Panc1 (cell line): Measurements from ENCODE around the gene PFAS. TPM values are rescaled to one million over a fixed set of nuclear protein-coding genes. Genes with fewer than 3 reads are reported as not detected.
"Not testable (repeated sequence)": the region's sequence is repeated elsewhere in the genome, so short reads cannot be mapped to it uniquely, and the experiment has no call there.

Experiments used
- ATAC-seq: fragments of 200-7000 bp; cut with Tn5 transposase; 2 replicates; pipeline ENCODE4 v1.9.1; 2020; ENCODE audit warnings: mild to moderate bottlenecking, moderate library complexity
- BruUV-seq: library from RNA; stranded (reverse); fragments of 400-500 nt; replicated peaks from 2 replicates; lab custom pipeline; 2021; lab: Mats Ljungman, UMichigan
- CTCF ChIA-PET: fragments of 300-600 bp; sonication (Branson Sonifier 250); formaldehyde crosslinking; loops from one replicate; lab custom pipeline; 2022; ENCODE audit warnings: antibody characterized with exemption; lab: Charles Lee
- POLR2A ChIA-PET: fragments of 300-600 bp; sonication (Branson Sonifier 250); formaldehyde crosslinking; loops from one replicate; lab custom pipeline; 2022; ENCODE audit warnings: antibody characterized with exemption; lab: Charles Lee
- DNase-seq: peaks from one replicate; pipeline ENCODE4 v3.0.0-alpha.2; 2010; ENCODE audit warnings: low read depth, low spot score
- H3K27ac ChIP-seq: 2 replicates; pipeline ENCODE4 v1.5.1; 2011; ENCODE audit warnings: mild to moderate bottlenecking, low read length, inconsistent platforms
- H3K27me3 ChIP-seq: fragments of 200-500 bp; sonication (Bioruptor generic); 2 replicates; pipeline ENCODE4 v1.6.0; 2014; ENCODE audit warnings: low read length, inconsistent platforms; ENCODE audit not compliant: control insufficient read depth, insufficient read depth
- H3K36me3 ChIP-seq: fragments of 200-500 bp; sonication (Bioruptor generic); 2 replicates; pipeline ENCODE4 v1.5.1; 2014; ENCODE audit warnings: inconsistent platforms, mild to moderate bottlenecking, low read length, moderate library complexity; ENCODE audit not compliant: control insufficient read depth, insufficient read depth
- H3K4me1 ChIP-seq: 2 replicates; pipeline ENCODE4 v1.5.1; 2011; ENCODE audit warnings: inconsistent platforms, mild to moderate bottlenecking, low read length, moderate library complexity; ENCODE audit not compliant: control insufficient read depth, insufficient read depth
- H3K4me3 ChIP-seq, 2 experiments: 2 replicates each; pipeline ENCODE4 v1.5.1; 2011 to 2012; ENCODE audit warnings: low read depth in 2 of 2, low read length in 2 of 2, mild to moderate bottlenecking in 2 of 2, inconsistent platforms in 1 of 2, moderate library complexity in 1 of 2
- H3K9me3 ChIP-seq: fragments of 200-500 bp; sonication (Bioruptor generic); 2 replicates; pipeline ENCODE4 v1.5.1; 2014; ENCODE audit warnings: low read depth, mild to moderate bottlenecking, inconsistent platforms, low read length, moderate library complexity; ENCODE audit not compliant: control insufficient read depth, insufficient read depth
- CTCF ChIP-seq: fragments of 450-650 bp; IDR thresholded peaks from 2 replicates; pipeline ENCODE4 v1.5.1; 2017; ENCODE audit warnings: mild to moderate bottlenecking
- POLR2AphosphoS5 ChIP-seq: IDR thresholded peaks from 2 replicates; pipeline ENCODE4 v1.6.1; 2012; ENCODE audit warnings: mild to moderate bottlenecking, low read depth, low read length, moderate library complexity
- SIN3A ChIP-seq: IDR thresholded peaks from 2 replicates; pipeline ENCODE4 v1.6.1; 2012; ENCODE audit warnings: low read depth, mild to moderate bottlenecking, low read length, moderate library complexity, borderline replicate concordance; ENCODE audit not compliant: insufficient read depth
- TCF7L2 ChIP-seq: IDR thresholded peaks from 2 replicates; pipeline ENCODE4 v1.6.1; 2011; ENCODE audit warnings: mild to moderate bottlenecking, low read depth, low read length, inconsistent platforms
- in situ Hi-C: cut with HindIII; loops from 2 replicates; pipeline ENCODE4 v1.10.0; 2016; ENCODE audit warnings: low sequenced_read_pairs, low pct_unique_long_range_greater_than_20kb
- intact Hi-C: fragments of 100-400 bp; cut with micrococcal nuclease; formaldehyde crosslinking; loops from one replicate; pipeline ENCODE4 v1.10.0; 2022; ENCODE audit not compliant: unreplicated experiment
- total RNA-seq: library from RNA; stranded (reverse); gene quantifications from one replicate; pipeline ENCODE4 v1.2.1, GENCODE V29; 2021; ENCODE audit not compliant: unreplicated experiment
- TF ChIP-seq, protein P1 (sequence below), 2 experiments: IDR thresholded peaks; 2 replicates each; pipeline ENCODE4 v1.6.1; 2011 to 2012; ENCODE audit warnings: low read depth in 2 of 2, control low read depth in 1 of 2, low read length in 1 of 2, mild to moderate bottlenecking in 1 of 2, moderate library complexity in 1 of 2; ENCODE audit not compliant: insufficient read depth in 1 of 2

PFAS gene
- total RNA-seq, 1 experiment from 2014 or later: 73.0 TPM

DNA sequence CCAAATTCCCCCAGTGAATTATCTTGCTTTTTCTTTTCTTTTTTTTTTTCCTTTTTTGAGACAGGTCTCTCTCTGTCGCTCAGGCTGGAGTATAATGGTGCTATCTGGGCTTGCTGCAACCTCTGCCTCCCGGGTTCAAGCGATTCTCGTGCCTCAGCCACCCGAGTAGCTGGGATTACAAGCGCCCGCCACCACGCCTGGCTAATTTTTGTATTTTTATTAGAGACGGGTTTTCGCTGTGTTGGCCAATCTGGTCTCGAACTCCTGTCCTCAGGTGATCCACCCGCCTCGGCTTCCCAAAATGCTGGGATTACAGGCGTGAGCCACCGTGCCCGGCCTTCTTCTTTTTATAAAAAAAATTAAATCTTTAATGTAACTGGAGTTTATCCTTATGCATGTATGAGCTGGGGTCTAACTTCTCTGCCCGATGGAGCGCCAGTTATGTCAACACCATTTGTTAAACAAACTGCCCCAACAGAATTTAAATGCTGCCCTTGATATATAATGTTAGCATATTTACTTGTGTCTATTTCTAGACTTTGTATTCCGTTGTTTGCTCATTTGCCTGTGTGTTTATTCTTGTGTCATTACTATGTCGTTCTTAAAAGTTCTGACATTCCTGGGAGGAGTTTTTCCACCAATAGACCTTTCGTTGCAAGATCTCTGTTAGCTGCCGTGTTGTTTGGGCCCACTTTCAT is 38.2 kb upstream of the PFAS start:
- CTCF ChIA-PET: interaction anchor here (1.2 kb wide), 1 partner anchor 155 kb away, joined by 5 read pairs; no protein-coding TSS in a partner anchor
- H3K27ac ChIP-seq: peak overlapping the region; percentile 93
- POLR2A ChIA-PET: interaction anchor here (0.7 to 1.2 kb wide), 4 partner anchors 10 to 38 kb away, joined by 3 to 6 read pairs (median 4); partner anchors contain the start of genes CTC1 and PFAS
- peaks cover 18% of the 10 kb centered on the region for H3K4me1 ChIP-seq
- no peaks in the 10 kb centered on the region for H3K27me3 ChIP-seq
- no peaks in the 10 kb centered on the region for H3K9me3 ChIP-seq
- intact Hi-C loops: no loop called here
- in situ Hi-C loops: no loop called here
- peaks cover 4% of the 10 kb centered on the region for H3K36me3 ChIP-seq
- ATAC-seq (peak; percentile 6; the same call in 1 of the 2 replicates), DNase-seq (no peak)
- H3K4me3 ChIP-seq: peak overlapping the region; percentile 75 to 84
- no peak for TF ChIP-seq TCF7L2
- no peak for TF ChIP-seq SIN3A
- TF ChIP-seq POLR2AphosphoS5: no peak
- TF ChIP-seq CTCF: no peak
- TF ChIP-seq, protein P1, sequence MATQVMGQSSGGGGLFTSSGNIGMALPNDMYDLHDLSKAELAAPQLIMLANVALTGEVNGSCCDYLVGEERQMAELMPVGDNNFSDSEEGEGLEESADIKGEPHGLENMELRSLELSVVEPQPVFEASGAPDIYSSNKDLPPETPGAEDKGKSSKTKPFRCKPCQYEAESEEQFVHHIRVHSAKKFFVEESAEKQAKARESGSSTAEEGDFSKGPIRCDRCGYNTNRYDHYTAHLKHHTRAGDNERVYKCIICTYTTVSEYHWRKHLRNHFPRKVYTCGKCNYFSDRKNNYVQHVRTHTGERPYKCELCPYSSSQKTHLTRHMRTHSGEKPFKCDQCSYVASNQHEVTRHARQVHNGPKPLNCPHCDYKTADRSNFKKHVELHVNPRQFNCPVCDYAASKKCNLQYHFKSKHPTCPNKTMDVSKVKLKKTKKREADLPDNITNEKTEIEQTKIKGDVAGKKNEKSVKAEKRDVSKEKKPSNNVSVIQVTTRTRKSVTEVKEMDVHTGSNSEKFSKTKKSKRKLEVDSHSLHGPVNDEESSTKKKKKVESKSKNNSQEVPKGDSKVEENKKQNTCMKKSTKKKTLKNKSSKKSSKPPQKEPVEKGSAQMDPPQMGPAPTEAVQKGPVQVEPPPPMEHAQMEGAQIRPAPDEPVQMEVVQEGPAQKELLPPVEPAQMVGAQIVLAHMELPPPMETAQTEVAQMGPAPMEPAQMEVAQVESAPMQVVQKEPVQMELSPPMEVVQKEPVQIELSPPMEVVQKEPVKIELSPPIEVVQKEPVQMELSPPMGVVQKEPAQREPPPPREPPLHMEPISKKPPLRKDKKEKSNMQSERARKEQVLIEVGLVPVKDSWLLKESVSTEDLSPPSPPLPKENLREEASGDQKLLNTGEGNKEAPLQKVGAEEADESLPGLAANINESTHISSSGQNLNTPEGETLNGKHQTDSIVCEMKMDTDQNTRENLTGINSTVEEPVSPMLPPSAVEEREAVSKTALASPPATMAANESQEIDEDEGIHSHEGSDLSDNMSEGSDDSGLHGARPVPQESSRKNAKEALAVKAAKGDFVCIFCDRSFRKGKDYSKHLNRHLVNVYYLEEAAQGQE (IDR thresholded peaks at IDR 0.05; ENCODE audit: insufficient read depth in 1 of 2, low read depth in 2 of 2, low read length in 1 of 2): no peak
- BruUV-seq: TSS peak; percentile 86

DNA sequence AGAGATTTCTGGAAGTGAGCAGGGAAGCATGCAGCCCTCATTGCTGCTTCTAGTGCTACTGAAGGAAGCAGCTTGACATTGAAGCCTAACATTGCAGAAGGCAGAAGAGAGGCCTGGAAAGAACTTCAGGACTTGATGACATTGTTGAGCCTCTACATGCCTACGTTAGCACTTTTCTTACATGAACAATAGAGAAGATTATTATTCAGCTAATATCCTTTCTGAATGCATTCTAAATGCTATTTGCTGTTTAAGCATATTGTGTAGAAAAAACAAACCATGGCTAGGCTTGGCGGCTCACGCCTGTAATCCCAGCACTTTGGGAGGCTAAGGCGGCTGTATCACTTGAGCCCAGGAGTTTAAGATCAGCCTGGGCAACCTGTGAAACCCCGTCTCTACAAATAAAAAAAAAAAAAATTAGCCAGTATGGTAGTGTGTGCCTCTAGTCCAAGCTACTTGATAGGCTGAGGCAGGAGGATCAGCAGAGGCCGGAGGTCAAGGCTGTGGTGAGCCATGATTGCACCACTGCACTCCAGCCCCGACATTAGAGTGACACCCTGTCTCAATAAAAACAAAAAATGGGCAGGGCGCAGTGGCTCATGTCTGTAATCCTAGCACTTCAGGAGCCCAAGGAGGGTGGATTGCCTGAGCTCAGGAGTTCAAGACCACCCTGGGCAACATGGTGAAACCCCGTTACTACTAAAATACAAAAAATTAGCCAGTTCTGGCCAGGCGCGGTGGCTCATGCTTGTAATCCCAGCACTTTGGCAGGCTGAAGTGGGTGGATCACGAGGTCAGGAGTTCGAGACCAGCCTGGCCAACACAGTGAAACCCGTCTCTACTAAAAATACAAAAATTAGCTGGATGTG is 36.5 kb upstream of the PFAS start:
- Histone ChIP-seq H3K27ac (no peak overlapping the region), H3K9me3 (no peaks in the 10 kb centered on the region), H3K27me3 (no peaks in the 10 kb centered on the region), H3K4me3 (no peak overlapping the region), H3K4me1 (peaks cover 18% of the 10 kb centered on the region), H3K36me3 (peaks cover 4% of the 10 kb centered on the region)
- CTCF ChIA-PET: no interaction called here
- intact Hi-C loops (no loop called here), in situ Hi-C loops (no loop called here)
- TF ChIP-seq CTCF (no peak), TCF7L2 (no peak)
- DNase-seq (no peak), ATAC-seq (no peak)
- no TSS peak for BruUV-seq
- POLR2A ChIA-PET: no interaction called here

GRCh38 chr17:8214000-8214399 is 35.1 kb upstream of the PFAS start:
- CTCF ChIA-PET, POLR2A ChIA-PET, intact Hi-C loops, ATAC-seq, H3K4me3 ChIP-seq, DNase-seq, H3K27ac ChIP-seq, in situ Hi-C loops, H3K27me3 ChIP-seq, H3K36me3 ChIP-seq, H3K9me3 ChIP-seq, BruUV-seq: not testable (repeated sequence)
- H3K4me1 ChIP-seq: peaks cover 17% of the 10 kb centered on the region
